A549 (cell line): ENCODE data around the gene AMY2A.

Experiments used
- BHLHE40 ChIP-seq: IDR thresholded peaks from 2 replicates; pipeline ENCODE4 v1.6.1; 2012; ENCODE audit warnings: low read depth, low read length, inconsistent platforms
- CTCF ChIP-seq: fragments of >200 bp; sonication (Bioruptor Twin); formaldehyde crosslinking; IDR thresholded peaks from 3 replicates; pipeline ENCODE4 v1.5.1; 2016
- HDAC2 ChIP-seq: fragments of 200-600 bp; sonication (generic); IDR thresholded peaks from 2 replicates; pipeline ENCODE4 v1.6.1; 2016
- MAFK ChIP-seq: fragments of 450-650 bp; IDR thresholded peaks from 2 replicates; pipeline ENCODE4 v1.6.1; 2014; ENCODE audit not compliant: partially characterized antibody
- RAD21 ChIP-seq, 2 experiments: fragments of >200 bp in 1 of 2; sonication (Bioruptor Twin) in 1 of 2; formaldehyde crosslinking in 1 of 2; IDR thresholded peaks in 1 of 2; conservative IDR thresholded peaks in 1 of 2; 2 replicates in 1 of 2; 3 replicates in 1 of 2; pipeline ENCODE4 v1.6.1; 2012 to 2018; ENCODE audit warnings: inconsistent platforms in 1 of 2
- REST ChIP-seq: fragments of 200-600 bp; sonication (generic); IDR thresholded peaks from 2 replicates; pipeline ENCODE4 v1.6.1; 2016; ENCODE audit warnings: antibody characterized with exemption, mild to moderate bottlenecking, moderate library complexity
- RNF2 ChIP-seq: fragments of 200-600 bp; sonication (generic); IDR thresholded peaks from 2 replicates; pipeline ENCODE4 v1.6.1; 2016; ENCODE audit warnings: low read depth, mild to moderate bottlenecking, antibody characterized with exemption, moderate library complexity, borderline replicate concordance
- SMC3 ChIP-seq: fragments of >200 bp; sonication (Bioruptor Twin); formaldehyde crosslinking; IDR thresholded peaks from 3 replicates; pipeline ENCODE4 v1.6.1; 2018; ENCODE audit warnings: inconsistent platforms

GRCh38 chr1:103569493-103569892, 47.7 kb upstream of the AMY2A start:
- TF ChIP-seq CTCF, result no peak
- no peak for TF ChIP-seq SMC3
- no peak for TF ChIP-seq REST
- no peak for TF ChIP-seq RAD21 (conservative IDR thresholded peaks at IDR 0.05 in 1 of 2, IDR thresholded peaks at IDR 0.05 in 1 of 2)
- no peak for TF ChIP-seq RNF2
- no peak for TF ChIP-seq HDAC2
- TF ChIP-seq MAFK, result no peak
- TF ChIP-seq BHLHE40, result no peak
